Endometrial microvascular endothelial cells (primary cell): Measurements from ENCODE around the gene TMPRSS7. TPM values are rescaled to one million over a fixed set of nuclear protein-coding genes. Genes with fewer than 3 reads are reported as not detected.

Source experiments
- in situ Hi-C: cut with HindIII; loops from 2 replicates; pipeline ENCODE4 v1.10.0; 2017; ENCODE audit warnings: low sequenced_read_pairs, low pct_unique_long_range_greater_than_20kb; ENCODE audit errors: inconsistent ontology term
- total RNA-seq: library from RNA; depleted of rRNA; stranded (reverse); fragments of >200 nt; gene quantifications from one replicate; pipeline ENCODE4 v1.2.3, GENCODE V29; 2015; ENCODE audit errors: inconsistent ontology term

TMPRSS7 gene
- total RNA-seq, 1 donor from 2014 or later = not detected

DNA sequence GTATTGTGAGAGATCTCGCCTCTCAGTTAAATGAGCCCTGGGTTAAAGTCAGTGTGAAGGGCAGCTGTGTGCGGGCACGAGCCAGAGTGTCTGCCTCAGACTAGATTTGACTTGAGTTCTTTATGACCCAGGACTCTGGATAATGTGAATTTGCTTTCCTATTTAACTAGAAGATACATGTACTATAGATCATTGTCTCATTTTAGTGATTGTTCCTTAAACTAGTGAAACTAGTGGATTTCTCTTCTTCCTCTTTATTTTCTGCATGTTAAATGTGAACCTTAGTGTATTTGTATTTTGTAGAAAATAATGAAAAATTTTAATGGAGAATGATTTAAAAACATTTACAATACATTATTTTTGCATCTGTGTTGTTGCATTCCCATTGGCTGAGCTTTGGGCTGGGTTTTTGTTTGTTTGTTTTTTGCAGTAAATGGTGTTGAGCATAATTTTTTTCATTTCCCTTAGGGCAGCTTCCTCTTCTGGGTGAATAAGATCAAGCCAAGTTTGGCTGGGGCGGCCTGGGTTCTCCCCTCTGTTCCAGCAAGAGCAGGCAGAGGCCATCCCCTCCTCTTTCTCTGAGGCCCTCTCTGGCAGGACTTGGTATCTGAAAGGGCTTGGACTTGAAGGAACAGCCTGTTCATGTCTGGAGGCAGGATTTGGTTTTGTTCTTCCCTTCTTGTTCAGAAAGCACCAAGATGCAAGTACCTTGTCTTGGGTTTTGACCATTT, 83.5 kb downstream of the TMPRSS7 start:
- in situ Hi-C loops = no loop called here

GRCh38 chr3:112119962-112120836, 85.7 kb downstream of the TMPRSS7 start:
- in situ Hi-C loops = no loop called here

GRCh38 chr3:112121577-112122547, 87.3 kb downstream of the TMPRSS7 start:
- in situ Hi-C loops = no loop called here

- in situ Hi-C loops = no loop called here
These were observed 88.3 kb downstream of the TMPRSS7 start for GRCh38 chr3:112122870-112123269.

DNA sequence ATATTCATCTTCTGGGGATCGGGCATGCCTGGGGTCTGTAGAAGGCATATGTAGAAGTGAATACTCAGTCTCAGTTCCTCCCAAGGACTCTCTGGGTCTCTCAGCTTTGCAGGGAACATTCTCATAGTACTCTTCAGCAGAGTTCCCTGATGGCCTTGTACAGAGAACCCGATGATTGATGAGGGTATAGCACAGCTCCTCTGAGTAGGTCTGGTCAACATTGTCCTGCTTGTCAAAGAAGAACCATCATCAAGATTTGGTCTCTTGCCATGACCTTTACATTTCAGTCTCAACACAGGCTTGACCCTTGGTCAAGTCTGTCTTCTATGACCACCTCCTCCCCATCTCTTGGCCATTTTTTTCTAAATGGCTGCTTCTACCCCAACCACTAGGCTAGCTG, 89.0 kb downstream of the TMPRSS7 start:
- in situ Hi-C loops = no loop called here

- in situ Hi-C loops = no loop called here
These were observed 90.5 kb downstream of the TMPRSS7 start for GRCh38 chr3:112124907-112125607.

- in situ Hi-C loops = no loop called here
These were observed 92.0 kb downstream of the TMPRSS7 start for GRCh38 chr3:112126511-112126911.

DNA sequence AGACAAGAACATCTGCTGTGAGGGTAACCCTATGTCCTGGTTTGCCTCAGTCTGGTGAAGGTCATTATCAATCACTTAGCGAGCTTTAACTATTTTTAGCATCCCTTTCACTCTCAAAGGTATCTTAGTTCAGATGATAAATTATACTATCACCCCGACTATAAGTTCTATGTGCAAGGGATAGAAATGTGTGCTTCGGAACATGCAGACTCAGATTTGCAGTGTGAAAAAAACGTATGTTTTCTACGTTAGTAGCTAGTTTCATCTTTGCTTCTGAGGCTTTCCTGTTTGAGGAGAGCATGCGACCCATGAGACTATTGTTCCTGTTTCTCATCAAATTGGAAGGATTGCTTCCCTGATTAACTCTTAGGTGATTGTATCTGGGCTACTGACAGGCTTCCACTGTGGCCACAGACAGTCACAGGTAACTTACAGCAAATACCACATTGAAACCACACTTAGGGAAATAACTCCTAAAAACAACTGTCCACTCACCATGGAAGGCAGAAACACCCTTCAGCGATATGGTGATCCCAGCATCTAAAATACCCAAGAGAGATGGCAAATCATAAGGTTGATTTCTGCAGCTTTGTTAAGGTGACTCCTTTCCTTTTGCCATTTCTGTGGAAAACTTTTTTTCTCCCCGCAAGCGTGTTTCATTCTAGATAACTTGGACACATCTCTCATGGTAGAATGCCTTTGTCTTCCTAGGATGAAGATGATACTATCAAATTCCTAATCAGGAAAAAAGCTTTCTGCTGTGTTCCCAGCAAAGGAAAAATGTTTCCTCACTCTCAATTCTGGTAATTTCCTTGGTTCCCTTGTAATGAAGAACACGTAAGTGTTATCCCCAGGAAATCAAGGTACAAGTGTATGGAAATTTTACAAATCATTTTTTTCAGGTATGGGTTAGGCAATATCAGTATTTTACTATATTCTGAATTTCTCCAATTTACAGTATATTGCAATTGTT, 93.3 kb downstream of the TMPRSS7 start:
- in situ Hi-C loops = no loop called here

DNA sequence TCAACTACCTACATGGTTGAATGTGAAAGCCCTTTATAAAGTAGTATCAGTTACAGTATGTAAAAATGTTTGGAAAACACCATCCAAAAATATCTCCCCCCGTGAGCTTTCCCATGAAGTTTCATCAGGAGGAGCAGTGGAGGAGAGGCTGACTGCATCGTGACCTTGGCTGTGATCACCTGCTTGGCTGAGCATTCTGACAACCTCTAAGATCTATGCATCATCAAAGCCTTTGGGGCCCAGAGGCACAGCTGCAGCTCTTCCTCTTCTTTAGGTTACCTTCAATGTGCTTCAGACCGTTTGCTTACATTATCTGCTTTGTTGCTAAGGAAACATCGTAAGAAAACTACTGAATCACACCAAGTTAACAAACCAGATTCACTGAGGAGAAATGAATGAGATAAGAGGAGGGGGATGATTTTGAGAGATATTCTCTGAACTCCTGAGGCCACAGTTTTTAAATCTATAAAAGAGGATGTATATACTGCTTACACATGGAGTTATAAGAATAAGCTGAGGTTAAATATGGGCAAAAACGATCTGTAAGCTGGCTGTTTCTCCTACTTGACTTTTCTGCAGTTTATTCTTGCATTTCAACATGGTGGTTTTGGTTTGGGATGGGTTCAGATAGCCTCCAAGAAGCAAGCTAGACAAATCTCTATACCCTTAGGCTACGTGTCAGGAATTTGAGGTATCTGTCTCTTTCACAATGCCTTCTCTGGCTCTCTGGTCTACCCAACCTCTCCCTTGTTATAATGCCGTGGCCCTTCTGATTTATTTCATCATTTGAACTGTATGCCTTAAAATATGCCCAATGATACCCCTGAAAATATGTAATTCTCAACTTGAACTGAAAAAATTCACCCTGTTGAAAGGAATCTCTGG, 94.5 kb downstream of the TMPRSS7 start:
- in situ Hi-C loops = no loop called here

GRCh38 chr3:112129925-112130637, 95.5 kb downstream of the TMPRSS7 start:
- in situ Hi-C loops = no loop called here

DNA sequence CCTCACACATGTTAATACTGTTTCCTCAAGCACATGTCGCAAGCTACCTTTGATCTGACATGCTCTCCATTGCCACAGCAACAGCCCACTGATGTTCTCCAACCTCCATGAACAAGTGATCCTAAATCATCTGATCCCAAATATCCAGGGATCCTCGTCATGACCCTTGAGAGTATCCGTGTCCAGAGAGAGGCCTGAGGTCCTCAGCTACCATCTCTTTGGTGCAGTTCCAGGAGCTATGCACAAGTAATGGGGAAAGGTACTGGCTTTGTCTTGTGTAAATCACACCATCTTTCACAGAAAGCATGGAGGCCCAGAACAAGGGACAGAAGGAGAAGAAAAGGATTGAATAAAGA, 96.1 kb downstream of the TMPRSS7 start:
- in situ Hi-C loops = no loop called here

Other genes with a start within 250 kb of the TMPRSS7 start
- 82.3 TPM for gene PHLDB2, start 175.5 kb upstream of the TMPRSS7 start, total RNA-seq
- gene ABHD10, start 55.7 kb upstream of the TMPRSS7 start, total RNA-seq = 37.5 TPM
- gene TAGLN3, start 35.8 kb upstream of the TMPRSS7 start, total RNA-seq = 1.4 TPM
- 1.5 TPM for gene C3orf52, start 51.7 kb downstream of the TMPRSS7 start, total RNA-seq
- not detected for gene GCSAM, start 98.5 kb downstream of the TMPRSS7 start, total RNA-seq